SU-DHL-6 (cell line): ENCODE measurements around the gene RCN2.
"Not testable (repeated sequence)": the region's sequence is repeated elsewhere in the genome, so short reads cannot be mapped to it uniquely, and the experiment has no call there.

Experiments
- H2AFZ ChIP-seq: fragments of 200-600 bp; sonication (generic); 2 replicates; pipeline ENCODE4 v1.6.1; 2014; ENCODE audit warnings: low read depth, mild to moderate bottlenecking, moderate library complexity, mixed read lengths, antibody characterized with exemption, low read length; ENCODE audit not compliant: severe bottlenecking
- H3F3A ChIP-seq: fragments of 200-600 bp; shearing (Covaris generic); 2 replicates; pipeline ENCODE4 v1.6.0; 2016; ENCODE audit warnings: antibody characterized with exemption, mild to moderate bottlenecking; ENCODE audit not compliant: insufficient read depth
- H3K27ac ChIP-seq: fragments of 200-600 bp; sonication (generic); 2 replicates; pipeline ENCODE4 v1.5.1; 2016; ENCODE audit warnings: low read depth, mild to moderate bottlenecking, low read length, moderate library complexity, mixed read lengths
- H3K27me3 ChIP-seq: fragments of 200-600 bp; sonication (generic), shearing (Covaris generic); 2 replicates; pipeline ENCODE4 v1.6.0; 2014; ENCODE audit warnings: mild to moderate bottlenecking, low read length
- H3K36me3 ChIP-seq: fragments of 200-600 bp; sonication (generic); 2 replicates; pipeline ENCODE4 v1.6.1; 2014; ENCODE audit warnings: mild to moderate bottlenecking, low read length, mixed read lengths
- H3K4me2 ChIP-seq: fragments of 300-600, 200-600 bp; shearing (Covaris generic), sonication (generic); 2 replicates; pipeline ENCODE4 v1.6.0; 2014; ENCODE audit warnings: low read length, low read depth, mild to moderate bottlenecking; ENCODE audit not compliant: poor library complexity, severe bottlenecking
- H3K4me3 ChIP-seq: fragments of 200-600 bp; sonication (generic); 2 replicates; pipeline ENCODE4 v1.5.1; 2014; ENCODE audit warnings: antibody characterized with exemption, low read length, mild to moderate bottlenecking, mixed read lengths; ENCODE audit not compliant: insufficient read depth, poor library complexity, severe bottlenecking
- H3K79me2 ChIP-seq: fragments of 200-600 bp; sonication (generic); 2 replicates; pipeline ENCODE4 v1.6.1; 2014; ENCODE audit warnings: mild to moderate bottlenecking, low read length, moderate library complexity; ENCODE audit not compliant: insufficient read depth
- H3K9ac ChIP-seq: fragments of 200-600 bp; sonication (generic); 2 replicates; pipeline ENCODE4 v1.7.0; 2014; ENCODE audit warnings: mild to moderate bottlenecking, low read length
- H3K9me2 ChIP-seq: fragments of 200-600 bp; sonication (generic); replicated peaks from 2 replicates; pipeline ENCODE4 v1.6.1; 2014; ENCODE audit warnings: low read length; ENCODE audit not compliant: insufficient read depth
- H3K9me3 ChIP-seq: fragments of 200-600 bp; sonication (generic); 2 replicates; pipeline ENCODE4 v1.6.1; 2014; ENCODE audit warnings: low read length, mixed read lengths; ENCODE audit not compliant: insufficient read depth
- H4K20me1 ChIP-seq: fragments of 200-600 bp; sonication (generic); 2 replicates; pipeline ENCODE4 v1.6.1; 2014; ENCODE audit warnings: low read depth, mild to moderate bottlenecking, antibody characterized with exemption, low read length, moderate library complexity, mixed read lengths
- EZH2phosphoT487 ChIP-seq: fragments of 200-600 bp; sonication (generic), shearing (Covaris generic); conservative IDR thresholded peaks from 2 replicates; pipeline ENCODE4 v1.6.1; 2018; ENCODE audit warnings: mild to moderate bottlenecking, antibody characterized with exemption, low read length, moderate library complexity, mixed read lengths
- TF ChIP-seq, protein P1 (sequence below): fragments of 200-600 bp; sonication (generic); IDR thresholded peaks from one replicate; pipeline ENCODE4 v1.5.1; 2017; ENCODE audit warnings: antibody characterized with exemption, mild to moderate bottlenecking, low read length, moderate library complexity; ENCODE audit not compliant: insufficient read depth, poor library complexity, severe bottlenecking

Gene RCN2

GRCh38 chr15:76931397-76932134 lies at the start of gene RCN2:
TSS of gene RCN2 (plus strand) at chr15:76931749. CDS start at chr15:76931842, 93 bp downstream.
- peak within 1 kb of the TSS; percentile 11; the same call in 1 of the 2 replicates for H3K27ac ChIP-seq
- peak within 1 kb of the TSS; percentile 88 for H2AFZ ChIP-seq
- no peaks in the 10 kb centered on the region for H3K79me2 ChIP-seq
- no peaks in the 10 kb centered on the region for H4K20me1 ChIP-seq
- H3F3A ChIP-seq: 0 out of 2 replicates have a peak, but pooled peaks cover 6% of the 10 kb centered on the region
- peak within 1 kb of the TSS; percentile 82 for H3K4me2 ChIP-seq
- no peaks in the 10 kb centered on the region for H3K9me3 ChIP-seq
- peak within 1 kb of the TSS; percentile 84 for H3K9ac ChIP-seq
- H3K36me3 ChIP-seq: no peaks in the 10 kb centered on the region
- peak within 1 kb of the TSS; percentile 77 for H3K4me3 ChIP-seq
- no peaks in the 10 kb centered on the region for H3K9me2 ChIP-seq
- no peaks in the 10 kb centered on the region for H3K27me3 ChIP-seq
- no peak for TF ChIP-seq EZH2phosphoT487
- TF ChIP-seq, protein P1, sequence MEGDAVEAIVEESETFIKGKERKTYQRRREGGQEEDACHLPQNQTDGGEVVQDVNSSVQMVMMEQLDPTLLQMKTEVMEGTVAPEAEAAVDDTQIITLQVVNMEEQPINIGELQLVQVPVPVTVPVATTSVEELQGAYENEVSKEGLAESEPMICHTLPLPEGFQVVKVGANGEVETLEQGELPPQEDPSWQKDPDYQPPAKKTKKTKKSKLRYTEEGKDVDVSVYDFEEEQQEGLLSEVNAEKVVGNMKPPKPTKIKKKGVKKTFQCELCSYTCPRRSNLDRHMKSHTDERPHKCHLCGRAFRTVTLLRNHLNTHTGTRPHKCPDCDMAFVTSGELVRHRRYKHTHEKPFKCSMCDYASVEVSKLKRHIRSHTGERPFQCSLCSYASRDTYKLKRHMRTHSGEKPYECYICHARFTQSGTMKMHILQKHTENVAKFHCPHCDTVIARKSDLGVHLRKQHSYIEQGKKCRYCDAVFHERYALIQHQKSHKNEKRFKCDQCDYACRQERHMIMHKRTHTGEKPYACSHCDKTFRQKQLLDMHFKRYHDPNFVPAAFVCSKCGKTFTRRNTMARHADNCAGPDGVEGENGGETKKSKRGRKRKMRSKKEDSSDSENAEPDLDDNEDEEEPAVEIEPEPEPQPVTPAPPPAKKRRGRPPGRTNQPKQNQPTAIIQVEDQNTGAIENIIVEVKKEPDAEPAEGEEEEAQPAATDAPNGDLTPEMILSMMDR: no peak

DNA sequence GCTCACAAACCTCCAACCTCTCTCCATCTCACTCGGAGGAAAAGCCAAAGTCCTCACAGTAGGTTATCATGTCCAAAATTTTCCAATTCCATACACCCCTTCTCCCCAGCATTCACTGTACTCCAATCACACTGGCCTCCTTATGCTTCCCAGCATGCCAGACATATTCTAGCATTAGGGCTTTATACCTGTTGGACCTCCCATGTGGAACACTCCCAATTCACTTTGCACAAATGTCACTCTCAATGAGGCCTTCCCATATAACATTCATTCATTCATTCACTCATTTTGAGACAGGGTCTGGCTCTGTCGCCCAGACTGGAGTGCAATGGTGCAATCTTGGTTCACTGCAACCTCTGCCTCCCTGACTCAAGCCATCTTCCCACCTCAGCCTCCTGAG lies 46.3 kb upstream of the RCN2 start:
- H3K79me2 ChIP-seq: no peaks in the 10 kb centered on the region
- no peak for TF ChIP-seq EZH2phosphoT487
- TF ChIP-seq, protein P1: no peak

DNA sequence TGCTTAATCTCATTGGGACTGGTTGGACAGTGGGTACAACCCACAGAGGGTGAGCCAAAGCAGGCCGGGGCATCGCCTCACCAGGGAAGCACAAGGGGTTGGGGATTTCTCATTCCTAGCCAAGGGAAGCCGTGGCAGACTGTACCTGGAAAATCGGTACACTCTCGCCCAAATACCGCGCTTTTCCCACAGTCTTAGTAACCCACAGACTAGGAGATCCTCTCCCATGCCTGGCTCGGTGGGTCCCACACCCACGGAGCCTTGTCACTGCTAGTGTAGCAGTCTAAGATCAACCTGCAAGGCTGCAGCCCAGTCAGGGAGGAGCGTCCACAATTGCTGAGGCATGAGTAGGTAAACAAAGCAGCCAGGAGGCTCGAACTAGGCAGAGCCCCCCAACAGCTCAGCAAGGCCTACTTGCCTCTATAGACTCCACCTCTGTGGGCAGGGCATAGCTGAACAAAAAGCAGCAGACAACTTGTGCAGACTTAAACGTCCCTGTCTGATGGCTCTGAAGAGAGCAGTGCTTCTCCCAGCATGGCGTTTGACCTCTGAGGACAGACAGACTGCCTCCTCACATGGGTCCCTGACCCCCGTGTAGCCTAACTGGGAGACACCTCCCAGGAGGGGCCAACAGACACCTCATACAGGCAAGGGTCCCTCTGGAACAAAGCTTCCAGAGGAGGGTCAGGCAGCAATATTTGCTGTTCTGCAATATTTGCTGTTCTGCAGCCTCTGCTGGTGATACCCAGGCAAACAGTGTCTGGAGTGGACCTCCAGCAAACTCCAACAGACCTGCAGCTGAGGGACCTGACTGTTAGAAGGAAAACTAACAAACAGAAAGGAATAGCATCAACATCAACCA lies 44.0 kb upstream of the RCN2 start:
- H3K27ac ChIP-seq, H4K20me1 ChIP-seq, H3K27me3 ChIP-seq, H2AFZ ChIP-seq, H3K79me2 ChIP-seq, H3F3A ChIP-seq, H3K4me2 ChIP-seq, H3K9me3 ChIP-seq, H3K9me2 ChIP-seq, H3K4me3 ChIP-seq, H3K36me3 ChIP-seq, H3K9ac ChIP-seq: not testable (repeated sequence)

More for the DNA sequence above, 46.3 kb upstream of the RCN2 start:
- Histone ChIP-seq H3K4me2 (no peak overlapping the region), H3K27me3 (no peaks in the 10 kb centered on the region), H3K9ac (no peak overlapping the region), H3F3A (no peaks in the 10 kb centered on the region), H3K27ac (no peak overlapping the region), H3K4me3 (no peak overlapping the region), H4K20me1 (no peaks in the 10 kb centered on the region), H3K9me2 (no peaks in the 10 kb centered on the region), H3K9me3 (no peaks in the 10 kb centered on the region), H3K36me3 (no peaks in the 10 kb centered on the region), H2AFZ (no peak overlapping the region)

- H3F3A ChIP-seq, H3K36me3 ChIP-seq: not testable (repeated sequence)
Observed at GRCh38 chr15:76892836-76893235, 38.7 kb upstream of the RCN2 start.

More at GRCh38 chr15:76892836-76893235, 38.7 kb upstream of the RCN2 start:
- H3K9ac ChIP-seq, H3K4me2 ChIP-seq, H3K9me3 ChIP-seq, H3K27me3 ChIP-seq, H3K79me2 ChIP-seq, H4K20me1 ChIP-seq, H3K4me3 ChIP-seq, H2AFZ ChIP-seq, H3K27ac ChIP-seq, H3K9me2 ChIP-seq: not testable (repeated sequence)
